GM19328 (cell line): ENCODE data around the gene PLAAT5.
"Not testable (repeated sequence)": the region's sequence is repeated elsewhere in the genome, so short reads cannot be mapped to it uniquely, and the experiment has no call there.

Experiments used
- ATAC-seq: cut with Tn5 transposase; IDR thresholded peaks from one replicate; pipeline ENCODE4 v1.9.1; 2021; ENCODE audit warnings: mild to moderate bottlenecking, moderate library complexity; ENCODE audit not compliant: unreplicated experiment

PLAAT5 gene, protein sequence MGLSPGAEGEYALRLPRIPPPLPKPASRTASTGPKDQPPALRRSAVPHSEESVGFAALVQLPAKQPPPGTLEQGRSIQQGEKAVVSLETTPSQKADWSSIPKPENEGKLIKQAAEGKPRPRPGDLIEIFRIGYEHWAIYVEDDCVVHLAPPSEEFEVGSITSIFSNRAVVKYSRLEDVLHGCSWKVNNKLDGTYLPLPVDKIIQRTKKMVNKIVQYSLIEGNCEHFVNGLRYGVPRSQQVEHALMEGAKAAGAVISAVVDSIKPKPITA

GRCh38 chr11:63490551-63491239 lies at the start of gene PLAAT5:
TSS of gene PLAAT5 (minus strand) at chr11:63491167. CDS start at chr11:63491034, 133 bp downstream.
- no peak for ATAC-seq

GRCh38 chr11:63537293-63538101 lies 46.5 kb upstream of the PLAAT5 start:
- ATAC-seq, result no peak

DNA sequence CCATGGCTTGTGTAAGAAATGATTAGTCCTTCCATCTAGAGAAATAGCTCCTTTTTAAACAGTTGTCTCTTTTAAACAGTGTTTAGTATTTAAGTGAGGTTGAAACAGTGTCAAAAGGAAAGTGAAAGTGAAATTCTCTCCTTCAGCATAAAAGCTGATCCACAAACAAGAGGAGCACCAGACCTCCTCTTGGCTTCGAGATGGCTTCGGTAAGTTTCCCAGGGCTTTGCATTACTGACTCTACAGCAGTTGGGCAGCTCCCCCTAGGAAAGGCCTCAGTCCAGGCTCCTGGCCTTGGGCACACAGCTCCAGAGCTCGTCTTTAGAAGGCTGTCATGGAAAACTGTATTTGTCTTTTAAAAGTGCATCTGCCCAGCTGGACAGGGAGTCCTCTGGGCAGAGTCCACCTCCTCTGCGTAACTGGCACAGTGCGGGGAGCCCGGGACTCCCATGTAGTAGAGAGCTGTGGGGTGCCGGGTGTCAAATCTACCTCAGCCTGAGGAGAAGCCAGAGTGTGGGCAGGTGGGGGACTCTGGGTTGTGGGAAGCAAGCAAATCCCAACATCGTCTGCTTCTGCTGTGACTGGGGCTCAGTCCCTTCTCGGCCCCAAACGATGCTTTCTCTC lies 45.8 kb upstream of the PLAAT5 start, which contains the start of gene PLAAT4:
Gene PLAAT4, plus strand, starts transcription at position 140 of the 624 bp plus-strand sequence. Its CDS starts 61 bp downstream, at position 201.
- ATAC-seq, result no peak

DNA sequence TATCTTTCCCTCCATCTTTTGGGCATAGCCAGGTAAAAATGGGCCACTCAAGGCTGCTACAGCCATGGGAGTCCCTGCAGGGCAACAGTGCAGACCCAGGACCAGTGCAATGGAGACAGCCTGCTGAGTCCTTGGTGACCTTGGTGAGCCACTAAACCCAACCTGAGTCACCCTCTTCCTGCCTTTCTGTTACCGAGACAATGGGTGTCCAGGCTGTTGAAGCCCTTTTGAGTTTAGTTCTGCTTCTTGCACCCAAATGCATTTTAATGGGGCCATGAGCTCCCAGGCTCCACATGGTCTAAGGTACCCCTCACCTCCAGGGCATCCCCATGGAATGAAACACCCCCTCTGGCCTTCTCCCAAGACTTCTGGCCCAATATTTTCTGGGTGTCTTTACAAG lies 44.8 kb upstream of the PLAAT5 start:
- ATAC-seq, result no peak

GRCh38 chr11:63534895-63535461 lies 44.0 kb upstream of the PLAAT5 start:
- no peak for ATAC-seq

DNA sequence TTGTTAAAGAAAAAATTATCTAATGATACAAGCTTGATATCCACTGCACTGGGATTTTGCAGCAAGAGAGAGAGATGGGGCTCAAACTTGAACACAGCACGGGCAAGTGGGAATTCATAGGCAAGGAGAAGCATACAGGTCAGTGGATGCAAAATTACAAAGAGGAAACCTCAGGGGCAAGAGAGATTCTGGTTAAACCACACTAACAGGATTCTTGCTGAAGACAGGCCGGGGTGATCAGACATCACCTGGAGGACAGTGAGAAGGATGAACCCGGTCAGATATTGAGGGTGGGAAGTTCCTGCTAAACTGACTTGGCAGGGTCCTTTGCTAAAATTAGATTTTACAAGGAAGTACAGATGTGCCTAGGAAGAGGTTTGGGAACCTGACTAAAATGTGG lies 43.1 kb upstream of the PLAAT5 start:
- no peak for ATAC-seq

DNA sequence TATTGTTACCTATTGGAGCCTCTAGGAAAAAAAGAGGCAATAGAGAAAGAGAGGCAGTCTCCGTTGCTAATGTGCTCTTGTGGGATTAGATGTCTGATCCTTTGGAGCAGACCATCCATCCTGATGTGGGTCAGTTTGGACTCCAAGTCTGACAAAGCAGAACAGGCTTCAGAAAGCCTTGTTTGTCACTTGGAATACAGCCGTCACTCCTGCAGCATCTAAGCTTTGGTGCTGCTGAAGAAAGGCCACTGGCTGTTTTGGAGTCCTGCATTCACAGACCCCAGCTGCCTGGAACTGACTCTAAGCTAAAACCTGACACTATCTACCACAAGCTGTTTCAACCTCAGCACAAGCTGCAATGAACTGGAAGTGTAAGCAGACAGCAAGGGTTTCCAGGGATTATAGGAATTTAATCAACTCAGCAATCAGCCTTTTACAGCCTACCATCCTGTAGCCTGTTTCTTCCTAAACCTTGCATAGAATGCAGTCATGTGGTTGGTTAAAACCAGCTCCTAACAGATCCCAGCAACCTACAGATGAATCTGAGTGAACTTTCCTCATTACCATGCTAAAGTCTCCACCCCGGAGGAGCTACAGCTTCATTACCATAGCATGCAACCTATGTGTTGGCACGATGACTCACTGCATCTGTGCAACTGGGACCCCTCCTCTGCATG lies 42.0 kb upstream of the PLAAT5 start:
- ATAC-seq, result no peak

DNA sequence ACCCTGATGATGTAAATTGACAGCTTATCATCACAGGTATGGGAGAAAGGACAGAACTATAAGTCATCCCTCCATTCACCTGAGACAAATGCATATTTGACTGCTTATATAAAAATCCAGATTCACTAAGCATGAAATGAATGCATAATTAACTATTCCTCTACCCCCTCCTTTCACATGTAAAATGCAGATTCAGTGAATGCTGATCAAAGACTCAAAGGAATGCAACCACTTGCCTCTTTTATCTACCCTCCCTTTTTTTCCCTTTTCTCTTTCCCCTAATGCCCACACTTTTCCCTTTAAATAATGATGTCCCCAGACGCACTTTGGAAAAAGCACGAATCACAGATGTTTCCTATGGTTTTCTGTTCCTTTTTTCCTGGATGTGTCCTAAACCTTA lies 41.1 kb upstream of the PLAAT5 start:
- ATAC-seq, result no peak

- ATAC-seq, result not testable (repeated sequence)
Measured at GRCh38 chr11:63531074-63531792, 40.3 kb upstream of the PLAAT5 start.

GRCh38 chr11:63530021-63530420 lies 39.1 kb upstream of the PLAAT5 start:
- no peak for ATAC-seq

- not testable (repeated sequence) for ATAC-seq
Measured at GRCh38 chr11:63529373-63529772, 38.4 kb upstream of the PLAAT5 start.

DNA sequence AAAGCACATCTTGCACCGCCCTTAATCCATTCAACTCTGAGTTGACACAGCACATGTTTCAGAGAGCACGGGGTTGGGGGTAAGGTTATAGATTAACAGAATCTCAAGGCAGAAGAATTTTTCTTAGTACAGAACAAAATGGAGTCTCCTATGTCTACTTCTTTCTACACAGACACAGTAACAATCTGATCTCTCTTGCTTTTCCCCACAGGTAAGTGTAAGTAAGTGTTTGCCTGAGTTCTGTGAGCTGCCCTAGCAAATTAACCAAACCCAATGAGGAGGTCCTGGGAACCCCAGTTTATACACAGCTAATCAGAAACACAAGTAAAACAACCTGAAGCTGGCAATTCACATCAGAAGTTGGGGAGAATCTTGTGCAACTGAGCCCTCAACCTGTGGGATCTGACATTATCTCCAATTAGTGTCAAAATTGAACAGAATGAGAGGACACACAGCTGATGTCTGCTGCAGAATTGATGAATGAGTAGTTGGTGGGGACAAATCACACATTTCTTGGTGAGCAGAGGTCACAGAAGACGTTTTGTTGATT lies 37.8 kb upstream of the PLAAT5 start:
- not testable (repeated sequence) for ATAC-seq

DNA sequence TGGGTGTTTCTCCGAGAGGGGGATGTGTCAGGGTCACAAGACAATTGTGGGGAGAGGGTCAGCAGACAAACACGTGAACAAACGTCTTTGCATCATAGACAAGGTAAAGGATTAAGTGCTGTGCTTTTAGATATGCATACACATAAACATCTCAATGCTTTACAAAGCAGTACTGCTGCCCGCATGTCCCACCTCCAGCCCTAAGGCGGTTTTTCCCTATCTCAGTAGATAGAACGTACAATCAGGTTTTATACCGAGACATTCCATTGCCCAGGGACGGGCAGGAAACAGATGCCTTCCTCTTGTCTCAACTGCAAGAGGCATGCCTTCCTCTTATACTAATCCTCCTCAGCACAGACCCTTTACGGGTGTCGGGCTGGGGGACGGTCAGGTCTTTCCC lies 37.2 kb upstream of the PLAAT5 start:
- not testable (repeated sequence) for ATAC-seq

- no peak for ATAC-seq
Measured at GRCh38 chr11:63527667-63528066, 36.7 kb upstream of the PLAAT5 start.

GRCh38 chr11:63523151-63523550 lies 32.2 kb upstream of the PLAAT5 start:
- ATAC-seq, result no peak

DNA sequence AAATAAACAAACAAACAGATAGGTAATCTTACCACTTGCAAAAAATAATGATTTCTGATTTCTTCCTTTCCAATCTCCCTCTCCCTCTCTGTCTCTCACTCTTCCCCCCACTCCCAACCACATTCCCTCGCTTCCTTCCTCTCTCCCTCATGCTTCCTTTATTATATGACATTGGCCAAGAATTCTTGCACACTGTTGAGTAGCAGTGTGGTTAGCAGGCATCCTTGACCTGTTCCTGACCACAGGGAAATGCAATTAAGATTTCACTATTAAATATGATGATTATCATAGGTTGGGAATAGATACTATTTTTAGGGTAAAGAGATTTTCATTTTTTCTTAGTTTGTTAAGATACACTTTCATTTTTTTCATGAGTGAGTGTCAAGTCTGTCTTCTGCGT lies 30.9 kb upstream of the PLAAT5 start:
- no peak for ATAC-seq

- ATAC-seq, result no peak
Measured at GRCh38 chr11:63520606-63521170, 29.7 kb upstream of the PLAAT5 start.

GRCh38 chr11:63518548-63518947 lies 27.6 kb upstream of the PLAAT5 start:
- no peak for ATAC-seq

DNA sequence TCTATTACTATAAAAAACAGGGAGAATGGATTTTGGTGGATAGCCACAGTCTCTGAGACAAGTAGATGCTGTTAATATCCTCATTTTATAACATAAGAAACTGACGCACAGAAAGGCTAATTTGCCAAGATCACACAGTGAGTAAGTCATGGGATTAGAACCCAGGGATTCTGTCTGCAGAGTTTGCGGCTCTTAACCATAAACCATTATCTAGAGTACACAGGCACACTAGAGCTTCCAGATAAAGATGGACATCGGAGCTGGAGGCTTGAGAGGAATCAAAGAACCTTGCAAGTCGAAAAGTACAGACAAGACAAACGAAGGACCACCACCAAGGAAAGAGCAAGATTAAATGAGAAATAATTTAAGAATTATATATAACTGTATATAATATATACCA lies 26.2 kb upstream of the PLAAT5 start:
- no peak for ATAC-seq
